GM12872 (cell line): ENCODE results near the gene ATP11A.

Source experiments
- CTCF ChIP-seq: IDR thresholded peaks from 3 replicates; pipeline ENCODE4 v1.5.1; 2011; ENCODE audit warnings: low read depth, mild to moderate bottlenecking, low read length, moderate library complexity; ENCODE audit not compliant: insufficient read depth

Gene ATP11A

GRCh38 chr13:112697756-112698655 lies 8.2 kb downstream of the ATP11A start:
- TF ChIP-seq CTCF, result no peak

GRCh38 chr13:112699322-112699918 lies 9.6 kb downstream of the ATP11A start:
- no peak for TF ChIP-seq CTCF

- TF ChIP-seq CTCF, result no peak
These were observed 10.6 kb downstream of the ATP11A start for GRCh38 chr13:112700291-112701060.

GRCh38 chr13:112702341-112702985 lies 12.6 kb downstream of the ATP11A start:
- TF ChIP-seq CTCF, result no peak

- TF ChIP-seq CTCF, result no peak
These were observed 13.1 kb downstream of the ATP11A start for GRCh38 chr13:112702986-112703379.

GRCh38 chr13:112703449-112704284 lies 13.8 kb downstream of the ATP11A start:
- TF ChIP-seq CTCF, result no peak
